Measurements from ENCODE around the gene MAFF. TPM values are rescaled to one million over a fixed set of nuclear protein-coding genes. Genes with fewer than 3 reads are reported as not detected.

MAFF gene
- polyA plus RNA-seq, 1 donor from 2014 or later = 1.5 TPM

DNA sequence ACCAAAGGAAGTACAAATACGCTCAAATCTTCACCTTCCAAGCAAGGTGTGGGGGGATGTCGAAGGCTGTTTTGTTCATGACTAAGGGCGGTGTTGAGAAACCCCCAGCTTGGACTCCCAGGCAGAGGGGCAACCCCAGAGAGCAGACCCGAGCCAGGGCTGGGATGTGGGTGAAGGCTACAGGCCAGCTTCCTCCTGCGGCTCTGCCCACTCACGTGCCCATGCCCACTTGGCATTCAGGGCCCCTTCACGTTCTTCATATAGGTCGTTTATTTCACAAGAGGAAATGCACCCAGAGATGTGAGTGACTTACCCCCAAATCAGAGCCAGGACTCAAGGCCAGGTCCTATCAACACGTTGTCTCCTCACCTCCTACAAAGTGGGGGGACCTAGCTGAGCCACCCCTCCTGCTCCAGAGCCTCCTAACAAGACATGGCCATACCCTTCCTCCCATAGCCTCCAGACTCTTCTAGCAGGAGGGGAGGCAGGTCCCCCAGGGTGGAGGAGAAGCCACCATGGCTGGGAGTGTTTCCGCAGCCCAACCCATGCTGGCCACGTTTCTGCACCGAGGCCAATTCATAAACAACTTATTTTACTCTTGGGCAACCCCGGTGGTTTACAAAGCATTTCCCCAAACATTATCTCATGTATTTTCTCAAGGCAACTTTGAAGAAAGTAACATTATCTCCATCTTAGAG, 49.0 kb downstream of the MAFF start:
- H3K27me3 Mint-ChIP-seq = no peaks in the 10 kb centered on the region
- no peak overlapping the region for H3K27ac Mint-ChIP-seq
- H3K4me1 Mint-ChIP-seq = peaks cover 3 to 6% (median 4%) of the 10 kb centered on the region in 3 donors
- H3K4me3 Mint-ChIP-seq = no peak overlapping the region
- H3K36me3 Mint-ChIP-seq = peaks cover 8% of the 10 kb centered on the region
- H3K9me3 Mint-ChIP-seq = no peaks in the 10 kb centered on the region

DNA sequence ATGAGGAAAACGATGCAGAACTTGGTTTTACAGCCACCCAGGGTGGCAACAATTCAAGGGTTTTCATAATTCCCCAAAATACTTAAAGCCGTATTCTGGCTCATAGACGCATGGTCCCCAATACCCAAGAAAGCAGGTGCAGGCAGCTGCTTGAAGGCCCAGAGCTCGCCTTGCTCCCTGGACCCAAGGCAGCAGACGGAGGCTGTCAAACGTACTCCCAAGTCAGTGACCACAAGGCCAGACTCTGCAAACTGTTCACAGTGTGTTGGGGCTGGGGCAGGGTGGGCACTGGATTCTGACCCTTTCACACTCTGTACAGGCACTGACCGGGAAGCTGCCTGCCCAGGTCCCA, 49.5 kb downstream of the MAFF start:
- peaks cover 8% of the 10 kb centered on the region for H3K36me3 Mint-ChIP-seq
- H3K27ac Mint-ChIP-seq = no peak overlapping the region
- H3K9me3 Mint-ChIP-seq = no peaks in the 10 kb centered on the region
- H3K4me1 Mint-ChIP-seq = peaks cover 3 to 6% (median 4%) of the 10 kb centered on the region in 3 donors
- H3K4me3 Mint-ChIP-seq = no peak overlapping the region
- no peaks in the 10 kb centered on the region for H3K27me3 Mint-ChIP-seq

DNA sequence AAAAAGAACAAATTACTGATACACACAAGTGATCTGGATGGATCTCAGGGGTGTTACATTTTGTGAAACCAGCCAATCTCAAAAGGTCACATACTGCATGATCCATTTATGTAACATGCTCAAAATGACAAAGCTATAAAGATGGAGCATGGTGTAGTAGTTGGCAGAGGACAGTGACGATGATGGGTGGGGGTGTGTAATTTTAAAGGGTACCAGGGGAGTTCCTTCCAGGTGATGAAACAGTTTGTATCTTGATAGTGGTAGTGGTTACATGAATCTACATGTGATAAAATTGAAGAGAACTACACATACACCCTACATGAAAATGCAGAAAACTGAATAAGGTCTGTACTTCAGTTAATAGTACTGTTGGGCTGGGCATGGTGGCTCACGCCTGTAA, 53.9 kb downstream of the MAFF start:
- no peak overlapping the region for H3K27ac Mint-ChIP-seq
- no peak overlapping the region for H3K4me3 Mint-ChIP-seq
- H3K9me3 Mint-ChIP-seq = no peaks in the 10 kb centered on the region
- H3K36me3 Mint-ChIP-seq = peaks cover 1% of the 10 kb centered on the region
- peaks cover 12 to 24% (median 14%) of the 10 kb centered on the region in 3 donors for H3K4me1 Mint-ChIP-seq
- no peaks in the 10 kb centered on the region for H3K27me3 Mint-ChIP-seq

DNA sequence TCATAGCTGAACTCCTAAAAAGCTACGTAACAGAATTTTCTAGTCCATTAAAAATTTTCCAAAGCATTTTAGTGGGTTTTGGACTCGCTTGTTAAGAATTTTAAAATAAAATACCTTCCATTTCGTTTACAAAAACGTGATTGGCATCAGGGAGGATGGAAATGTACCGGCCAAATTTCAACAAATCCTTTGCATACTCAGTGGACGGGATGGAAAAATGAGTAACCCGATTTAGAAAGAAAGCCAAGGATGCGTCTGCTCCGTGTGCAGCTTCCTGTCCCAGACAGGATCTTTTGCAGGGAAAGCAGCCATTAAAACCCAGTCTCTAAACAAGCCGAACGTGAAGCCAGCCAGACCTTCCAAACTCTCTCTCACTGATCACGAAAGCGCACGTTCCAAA, 55.4 kb downstream of the MAFF start:
- peaks cover 13 to 33% (median 25%) of the 10 kb centered on the region in 3 donors for H3K4me1 Mint-ChIP-seq
- H3K36me3 Mint-ChIP-seq = peaks cover 1% of the 10 kb centered on the region
- H3K4me3 Mint-ChIP-seq = no peak overlapping the region
- no peaks in the 10 kb centered on the region for H3K9me3 Mint-ChIP-seq
- H3K27me3 Mint-ChIP-seq = no peaks in the 10 kb centered on the region
- H3K27ac Mint-ChIP-seq = no peak overlapping the region

DNA sequence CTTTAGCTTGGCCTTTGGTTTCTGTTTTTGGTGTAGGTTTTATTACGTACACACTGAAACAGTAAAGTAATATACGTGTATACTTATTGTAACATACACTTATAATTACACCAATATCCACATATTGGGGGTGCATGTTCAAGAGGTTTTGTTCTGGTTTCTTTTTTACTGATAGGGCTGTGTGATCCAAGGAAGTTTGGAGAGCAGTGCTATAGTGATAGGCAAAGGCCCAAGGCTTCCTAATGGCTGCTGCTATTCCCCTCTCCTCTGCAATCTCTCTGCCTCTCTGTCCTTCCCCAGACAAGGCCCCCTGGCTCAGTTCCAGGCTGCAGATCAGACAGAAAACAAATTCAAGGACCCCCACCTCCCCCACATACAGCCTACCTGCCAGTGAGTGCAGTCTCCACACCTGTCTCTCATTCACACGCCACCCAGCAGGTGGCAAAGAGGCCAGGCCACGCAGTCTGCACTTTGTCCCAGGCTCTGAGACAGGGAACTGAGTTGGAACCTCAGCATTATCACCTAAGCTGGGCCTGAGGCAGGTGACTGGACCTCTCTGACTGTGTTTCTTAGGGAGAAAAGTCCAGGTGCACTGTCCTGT, 56.0 kb downstream of the MAFF start:
- H3K27ac Mint-ChIP-seq = no peak overlapping the region
- no peaks in the 10 kb centered on the region for H3K9me3 Mint-ChIP-seq
- peaks cover 13 to 36% (median 28%) of the 10 kb centered on the region in 3 donors for H3K4me1 Mint-ChIP-seq
- H3K27me3 Mint-ChIP-seq = no peaks in the 10 kb centered on the region
- H3K36me3 Mint-ChIP-seq = peaks cover 1% of the 10 kb centered on the region
- H3K4me3 Mint-ChIP-seq = no peak overlapping the region

DNA sequence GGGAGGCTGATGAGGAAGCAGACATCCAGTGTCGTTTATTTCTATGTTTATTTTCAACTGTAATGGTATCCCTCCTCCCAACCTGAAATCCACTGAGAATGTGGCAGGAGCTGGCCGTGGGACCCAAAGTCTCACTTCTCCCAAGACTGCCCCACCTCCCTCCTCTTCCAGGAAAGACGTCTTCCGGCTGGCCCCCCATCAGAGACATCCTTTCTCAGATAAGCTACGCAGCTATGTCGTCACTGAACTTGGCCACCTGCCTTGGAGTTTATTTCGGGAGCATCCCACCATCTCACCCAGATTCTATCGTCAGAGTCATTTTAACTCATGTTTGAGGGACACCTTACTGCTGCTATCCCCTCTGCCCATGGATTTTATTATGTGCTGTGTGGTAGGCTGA, 57.1 kb downstream of the MAFF start:
- no peaks in the 10 kb centered on the region for H3K36me3 Mint-ChIP-seq
- no peaks in the 10 kb centered on the region for H3K27me3 Mint-ChIP-seq
- no peaks in the 10 kb centered on the region for H3K9me3 Mint-ChIP-seq
- no peak overlapping the region for H3K27ac Mint-ChIP-seq
- H3K4me1 Mint-ChIP-seq = peaks cover 18 to 36% (median 28%) of the 10 kb centered on the region in 3 donors
- H3K4me3 Mint-ChIP-seq = peak overlapping the region in 1 of 4 donors; percentile 25

DNA sequence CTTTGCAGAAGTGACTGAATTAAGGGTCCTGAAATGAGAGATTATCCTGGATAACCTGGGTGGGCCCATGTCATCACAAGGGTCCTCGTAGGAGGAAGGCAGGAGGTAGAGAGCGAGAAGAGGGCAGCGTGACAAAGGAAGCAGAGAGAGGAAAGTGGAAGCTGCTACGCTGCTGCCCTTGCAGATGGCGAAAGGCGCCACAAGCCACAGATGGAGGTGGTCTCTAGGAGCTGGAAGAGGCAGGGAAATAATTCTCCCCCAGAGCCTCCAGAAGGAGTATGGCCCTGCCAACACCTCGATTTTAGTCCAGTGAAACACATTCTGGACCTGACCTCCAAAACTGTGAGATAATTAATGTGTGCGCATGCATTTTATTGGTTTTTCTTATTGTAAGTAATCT, 57.6 kb downstream of the MAFF start:
- peak overlapping the region in 3 of 4 donors; percentile 25 to 66 (median 57) for H3K4me3 Mint-ChIP-seq
- no peaks in the 10 kb centered on the region for H3K9me3 Mint-ChIP-seq
- no peaks in the 10 kb centered on the region for H3K36me3 Mint-ChIP-seq
- H3K4me1 Mint-ChIP-seq = peaks cover 18 to 36% (median 28%) of the 10 kb centered on the region in 3 donors
- peak overlapping the region in 1 of 3 donors; percentile 53 for H3K27ac Mint-ChIP-seq
- H3K27me3 Mint-ChIP-seq = no peaks in the 10 kb centered on the region

DNA sequence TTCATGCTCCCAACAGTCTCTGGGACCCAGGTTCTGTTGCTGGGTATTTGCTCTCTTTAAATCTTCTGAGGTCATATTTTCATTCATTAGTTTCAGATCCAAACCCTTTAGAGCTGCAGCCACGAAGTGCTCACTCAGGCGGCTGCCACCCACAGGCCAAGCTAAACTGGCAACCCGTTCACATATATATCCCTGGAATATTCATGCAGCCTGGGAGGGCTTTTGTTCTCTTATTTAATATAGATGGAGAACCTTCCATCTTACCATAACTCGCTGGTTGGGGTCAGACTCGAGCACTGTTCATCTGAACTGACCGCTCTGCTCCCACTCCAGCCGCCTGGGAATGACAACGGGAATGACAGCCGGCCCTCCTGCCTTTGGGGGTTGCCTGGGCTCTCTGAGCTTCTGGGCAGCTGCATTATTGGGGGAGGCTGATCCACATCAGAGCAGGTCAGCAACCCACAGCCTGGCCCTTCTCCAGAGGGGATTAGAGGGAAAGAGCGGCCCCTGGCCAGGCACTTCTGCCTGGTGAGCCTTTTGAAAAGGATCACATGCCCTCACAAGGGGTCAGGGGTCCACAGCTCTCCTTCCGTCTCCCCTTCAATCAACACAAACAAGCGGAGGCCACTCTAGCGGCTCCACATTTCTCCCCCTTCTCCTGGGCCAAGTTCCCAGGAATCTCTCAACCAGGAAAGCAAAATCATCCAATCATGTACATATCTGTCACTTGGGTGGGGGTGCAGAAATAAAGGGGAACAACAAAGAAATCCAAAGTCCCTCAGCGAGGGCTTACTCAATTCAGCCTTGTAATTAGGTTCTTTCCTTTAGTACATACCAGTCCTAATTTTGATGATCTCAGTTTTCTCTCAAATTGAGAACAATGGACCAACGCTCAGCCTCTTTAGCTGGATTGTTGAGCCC, 59.2 kb downstream of the MAFF start:
- Mint-ChIP-seq H3K4me1 (peaks cover 18 to 36% (median 28%) of the 10 kb centered on the region in 3 donors), H3K4me3 (peak overlapping the region; percentile 56 to 86 (median 78)), H3K27me3 (no peaks in the 10 kb centered on the region), H3K9me3 (no peaks in the 10 kb centered on the region), H3K36me3 (no peaks in the 10 kb centered on the region), H3K27ac (peak overlapping the region; percentile 91 to 94 (median 93))

DNA sequence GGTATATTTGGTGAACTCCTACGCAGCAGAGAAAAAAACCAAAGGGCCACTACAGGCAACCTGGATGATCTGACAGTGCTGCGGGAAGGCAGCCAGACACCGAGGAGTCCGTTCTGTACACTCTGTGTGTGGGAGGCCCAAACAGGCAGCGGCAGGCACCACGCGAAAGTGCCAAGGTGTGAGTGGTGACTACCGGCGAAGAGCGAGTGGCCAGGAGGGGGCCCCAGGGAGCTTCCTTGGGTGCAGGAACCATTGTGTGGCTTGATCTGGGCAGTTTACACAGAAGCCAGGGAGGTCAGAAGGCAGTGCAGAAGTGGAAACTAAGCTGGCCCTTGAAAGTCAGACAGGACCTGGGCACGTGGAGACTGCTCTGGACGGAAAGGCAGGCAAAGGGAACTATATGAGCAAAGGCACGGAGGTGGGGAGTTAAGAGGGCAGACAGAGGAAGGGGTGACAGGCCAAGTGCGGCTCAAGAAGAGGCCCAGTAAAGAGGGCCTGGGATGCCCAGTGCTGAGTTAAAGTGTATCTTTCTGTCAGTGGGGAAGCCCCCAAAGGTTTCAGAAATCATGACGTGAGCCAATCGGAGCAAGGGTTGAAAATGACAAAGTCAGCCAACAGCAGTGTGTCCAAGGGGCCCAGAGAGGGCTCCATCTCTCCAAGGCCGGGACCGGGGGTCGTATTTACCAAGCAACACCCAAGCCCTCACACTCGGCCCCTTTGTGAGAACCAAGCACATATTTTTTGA, 60.4 kb downstream of the MAFF start:
- Mint-ChIP-seq H3K9me3 (no peaks in the 10 kb centered on the region), H3K4me3 (peak overlapping the region in 2 of 4 donors; percentile 5 to 11), H3K27me3 (no peaks in the 10 kb centered on the region), H3K36me3 (no peaks in the 10 kb centered on the region), H3K27ac (peak overlapping the region; percentile 67 to 81 (median 67)), H3K4me1 (peaks cover 18 to 33% (median 28%) of the 10 kb centered on the region in 3 donors)

DNA sequence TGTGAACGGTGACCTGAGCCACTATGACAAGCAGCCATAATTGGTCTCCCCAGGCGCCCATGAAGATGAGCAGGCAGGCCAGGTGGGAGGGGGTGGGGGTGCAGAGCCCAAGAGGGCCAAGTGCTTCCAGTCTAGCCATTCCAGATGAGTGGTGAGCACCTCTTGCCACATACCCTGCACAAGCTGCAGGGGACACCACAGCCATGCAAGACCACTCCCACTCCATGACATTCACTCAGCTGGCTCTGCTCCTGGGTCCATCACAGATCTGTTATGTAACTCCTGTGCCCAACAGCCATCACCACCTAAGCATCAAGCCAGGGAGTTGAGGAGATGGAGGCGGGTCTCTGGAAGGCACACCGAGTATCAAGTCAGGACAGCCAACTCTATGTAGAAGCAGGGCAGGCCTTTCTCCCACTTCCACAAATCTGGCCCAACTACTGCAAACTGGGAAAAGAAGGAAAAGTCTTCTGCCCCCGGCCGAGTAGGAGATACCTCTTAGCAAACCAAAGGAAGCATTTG, 62.6 kb downstream of the MAFF start:
- H3K4me3 Mint-ChIP-seq = peak overlapping the region in 1 of 4 donors; percentile 37
- H3K27me3 Mint-ChIP-seq = no peaks in the 10 kb centered on the region
- H3K36me3 Mint-ChIP-seq = no peaks in the 10 kb centered on the region
- H3K27ac Mint-ChIP-seq = peak overlapping the region in 2 of 3 donors; percentile 29 to 54
- peaks cover 19 to 36% (median 27%) of the 10 kb centered on the region in 3 donors for H3K4me1 Mint-ChIP-seq
- no peaks in the 10 kb centered on the region for H3K9me3 Mint-ChIP-seq

Other genes with a start within 250 kb of the MAFF start
- gene C22orf23, start 248.4 kb upstream of the MAFF start, polyA plus RNA-seq = not detected
- 133 TPM for gene POLR2F, start 248.3 kb upstream of the MAFF start, polyA plus RNA-seq
- not detected for gene SOX10, start 217.4 kb upstream of the MAFF start, polyA plus RNA-seq
- 6.5 TPM for gene PICK1, start 144.6 kb upstream of the MAFF start, polyA plus RNA-seq
- gene SLC16A8, start 117.8 kb upstream of the MAFF start, polyA plus RNA-seq = not detected
- not detected for gene BAIAP2L2, start 91.3 kb upstream of the MAFF start, polyA plus RNA-seq
- 3.0 TPM for gene PLA2G6, start 20.2 kb upstream of the MAFF start, polyA plus RNA-seq
- gene TMEM184B, start 71.0 kb downstream of the MAFF start, polyA plus RNA-seq = 5.9 TPM
- gene CSNK1E, start 115.4 kb downstream of the MAFF start, polyA plus RNA-seq = 12.6 TPM

Data from IgD-negative memory B cell (primary cell).